ENCODE results near the gene HELZ2.
"Not testable (repeated sequence)": the region's sequence is repeated elsewhere in the genome, so short reads cannot be mapped to it uniquely, and the experiment has no call there.

Gene HELZ2

DNA sequence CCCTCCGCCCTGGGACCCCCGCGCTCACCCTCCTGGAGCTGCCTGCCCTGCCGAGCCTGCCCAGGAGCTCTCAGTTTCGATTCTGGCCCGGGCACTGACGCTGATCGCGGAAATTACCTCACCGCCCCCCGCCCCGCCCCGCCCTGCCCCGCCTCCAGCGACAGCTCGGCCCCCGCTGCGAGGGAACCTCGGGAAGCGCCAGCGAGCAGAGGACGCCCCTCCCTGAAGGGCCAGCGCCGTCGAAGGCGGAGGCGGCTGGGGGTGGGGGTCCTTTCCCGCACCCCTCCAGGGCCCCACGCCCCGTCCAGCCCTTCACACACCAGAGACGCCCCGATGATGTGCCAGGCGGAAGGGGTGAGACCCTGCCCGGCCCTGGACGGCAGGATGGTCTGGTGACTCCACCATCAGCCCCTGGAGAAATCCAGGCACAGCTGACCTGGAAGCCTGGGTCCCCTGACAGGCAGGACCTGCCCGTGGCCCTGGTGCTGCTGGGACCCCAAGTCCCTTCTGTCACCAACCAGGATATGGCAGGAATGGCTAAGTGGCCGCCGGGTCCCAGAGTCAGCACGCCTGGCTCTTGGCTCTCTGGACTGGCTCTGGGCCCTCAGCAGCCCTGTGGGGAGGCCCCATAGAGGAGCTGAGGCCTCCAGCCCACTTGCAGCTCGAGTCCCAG is at the start of gene HELZ2:
TSS of gene HELZ2 (minus strand) at position 84 of the 673 bp plus-strand sequence. CDS start 1,854 bp downstream, outside the sequence.
- peak; percentile 32 to 51 for DNase-seq (ENCODE audit: low read depth in 1 of 2, low spot score in 1 of 2)

DNA sequence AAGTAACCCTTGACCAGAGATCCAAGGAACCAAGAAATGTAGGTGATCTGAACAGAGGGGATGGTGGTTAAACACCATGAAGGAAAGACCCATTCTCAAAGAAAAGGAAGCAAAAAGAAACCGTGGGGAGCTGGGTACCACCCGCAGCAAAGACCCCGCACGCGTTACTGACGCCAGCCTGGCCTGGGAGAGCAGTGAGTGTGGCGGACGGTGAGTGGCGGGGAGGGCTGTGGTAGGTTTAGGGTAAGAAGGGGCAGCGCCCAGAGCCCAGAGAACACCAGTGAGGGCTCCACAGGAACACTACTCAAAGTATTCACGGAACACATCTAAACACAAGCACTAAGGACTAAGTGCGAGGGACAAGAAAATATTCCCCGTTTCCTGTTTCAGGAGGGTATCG is 48.7 kb upstream of the HELZ2 start:
- no peak for DNase-seq (ENCODE audit: low read depth in 1 of 2, low spot score in 1 of 2)

- DNase-seq (ENCODE audit: low read depth in 1 of 2, low spot score in 1 of 2) = no peak
Observed at GRCh38 chr20:63622096-63622495, 48.1 kb upstream of the HELZ2 start.

DNA sequence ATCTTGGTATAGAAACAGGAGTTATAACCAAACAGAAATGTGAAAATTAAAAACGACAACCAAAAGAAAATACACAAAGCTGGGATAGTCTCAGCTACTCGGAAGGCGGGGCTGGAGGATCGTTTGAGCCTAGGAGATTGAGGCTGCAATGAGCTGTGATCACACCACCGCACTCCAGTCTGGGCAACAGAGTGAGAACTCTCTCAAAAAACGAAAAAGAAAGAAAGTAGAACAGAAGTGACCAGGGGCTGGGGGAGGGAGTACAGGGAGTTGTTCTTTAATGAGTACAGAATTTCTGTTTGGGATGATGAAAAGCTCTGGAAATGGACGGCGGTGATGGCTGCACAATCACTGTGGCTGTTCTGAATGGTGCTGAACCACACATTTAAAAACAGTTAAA is 47.0 kb upstream of the HELZ2 start:
- no peak for DNase-seq (ENCODE audit: low read depth in 1 of 2, low spot score in 1 of 2)

DNA sequence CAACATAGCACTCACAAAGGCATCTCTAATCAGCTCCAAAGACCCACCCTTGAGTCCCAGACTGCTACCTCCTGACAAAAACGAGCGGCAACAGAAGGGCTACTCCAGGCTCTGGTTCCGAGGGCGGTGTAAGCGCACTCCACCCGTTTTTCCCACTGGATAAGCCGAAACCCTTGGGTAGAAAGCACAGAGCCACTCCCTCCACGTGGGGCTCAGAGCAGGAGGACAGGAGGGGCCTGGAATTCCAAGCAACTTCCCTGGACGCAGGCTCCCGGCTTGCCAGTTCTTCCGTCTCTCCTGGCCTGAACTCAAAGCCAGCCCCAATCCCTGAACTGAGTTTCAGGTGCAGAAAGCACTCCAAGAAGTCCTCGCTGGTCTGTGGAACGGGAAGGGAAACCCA is 45.5 kb upstream of the HELZ2 start:
- no peak for DNase-seq (ENCODE audit: low read depth in 1 of 2, low spot score in 1 of 2)

GRCh38 chr20:63619086-63619485 is 45.0 kb upstream of the HELZ2 start:
- no peak for DNase-seq (ENCODE audit: low read depth in 1 of 2, low spot score in 1 of 2)

DNA sequence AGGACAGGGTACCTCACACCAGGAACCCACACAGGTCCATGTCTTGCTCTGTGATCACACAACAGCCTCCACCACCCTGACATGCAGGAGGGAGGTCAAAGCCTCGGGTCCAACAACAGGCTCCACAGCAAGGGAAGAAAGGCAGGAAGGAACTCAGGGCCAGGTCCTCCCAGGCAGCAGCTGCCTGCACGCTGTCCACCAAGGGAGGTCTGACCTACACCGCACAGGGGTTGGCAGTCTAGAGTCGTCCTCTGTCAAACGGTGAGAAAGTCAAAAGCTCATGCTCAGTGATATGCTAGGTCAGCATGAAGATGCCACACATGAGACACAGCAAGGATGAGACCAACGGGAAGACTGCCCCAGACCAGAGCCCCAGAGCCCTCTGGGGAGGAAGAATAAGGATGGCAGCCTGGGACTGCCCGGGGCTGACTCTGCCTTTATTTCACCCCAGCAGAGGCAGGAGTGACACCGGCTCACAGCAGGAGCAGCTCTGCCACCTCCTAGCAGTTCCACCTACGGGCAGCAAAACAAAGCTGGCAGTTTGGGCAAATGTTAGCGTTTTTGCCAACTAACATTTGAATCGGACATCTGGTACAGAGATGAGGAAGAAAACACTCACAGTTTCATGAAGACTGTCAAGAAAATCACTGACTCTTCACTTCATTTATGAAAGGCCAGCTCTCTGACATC is 44.4 kb upstream of the HELZ2 start:
- no peak for DNase-seq (ENCODE audit: low read depth in 1 of 2, low spot score in 1 of 2)

DNA sequence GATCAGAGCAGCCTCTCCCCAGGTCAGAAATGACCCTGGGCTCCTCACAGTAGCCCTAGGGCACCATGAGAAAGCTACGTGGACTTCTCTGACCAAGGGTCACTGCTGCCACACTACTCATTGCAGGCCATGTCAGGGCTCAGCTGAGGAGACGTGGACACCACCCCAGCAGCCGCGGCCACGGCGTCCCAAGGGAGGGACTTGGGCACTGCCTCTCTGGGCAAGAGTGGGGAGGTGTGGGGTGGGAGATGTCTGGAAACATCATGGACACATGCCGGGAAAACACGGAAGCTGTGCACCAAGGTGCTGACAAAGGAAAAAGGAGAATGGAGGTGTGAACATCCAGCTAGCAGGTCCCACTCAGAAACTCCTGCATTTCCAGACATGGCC is 43.8 kb upstream of the HELZ2 start:
- no peak for DNase-seq (ENCODE audit: low read depth in 1 of 2, low spot score in 1 of 2)

- no peak for DNase-seq (ENCODE audit: low read depth in 1 of 2, low spot score in 1 of 2)
Observed at GRCh38 chr20:63617092-63617875, 43.2 kb upstream of the HELZ2 start.

GRCh38 chr20:63613863-63614594 is 40.0 kb upstream of the HELZ2 start:
- not testable (repeated sequence) for DNase-seq (ENCODE audit: low read depth in 1 of 2, low spot score in 1 of 2)

DNA sequence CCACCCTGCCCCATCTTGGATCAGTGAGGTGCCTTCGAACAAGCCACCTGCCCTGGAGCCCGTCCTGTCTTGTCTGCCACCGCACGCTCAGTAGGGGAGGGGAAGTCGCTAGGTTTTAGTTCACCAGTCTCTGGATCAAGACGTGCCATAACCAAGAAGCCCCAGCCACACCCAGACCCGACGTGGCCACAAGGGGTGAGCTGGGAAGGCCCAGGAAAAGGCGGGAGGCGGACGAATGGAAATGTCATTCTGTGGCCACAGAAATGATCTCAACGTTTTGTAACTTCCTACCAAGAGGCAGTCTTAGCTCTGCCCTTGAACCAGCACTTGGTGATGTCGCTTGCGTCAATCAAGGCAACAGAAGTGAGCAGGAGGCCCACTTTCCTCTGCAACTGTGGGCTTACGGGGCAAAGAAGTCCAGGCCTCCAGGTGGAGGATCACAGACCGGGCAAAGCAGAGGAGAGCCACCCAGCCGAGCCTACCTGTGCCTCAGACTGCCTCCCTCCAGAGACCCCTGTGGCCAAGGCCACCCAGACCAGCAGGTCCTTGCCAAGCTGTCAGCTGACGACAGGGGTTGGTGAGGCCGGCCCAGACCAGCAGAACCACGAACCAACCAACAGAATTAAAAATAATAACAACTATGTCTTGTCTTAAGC is 38.4 kb upstream of the HELZ2 start:
- no peak for DNase-seq (ENCODE audit: low read depth in 1 of 2, low spot score in 1 of 2)

- no peak for DNase-seq (ENCODE audit: low read depth in 1 of 2, low spot score in 1 of 2)
Observed at GRCh38 chr20:63611646-63612045, 37.6 kb upstream of the HELZ2 start.

- DNase-seq (ENCODE audit: low read depth in 1 of 2, low spot score in 1 of 2) = no peak
Observed at GRCh38 chr20:63610581-63611435, 36.8 kb upstream of the HELZ2 start.

- DNase-seq (ENCODE audit: low read depth in 1 of 2, low spot score in 1 of 2) = no peak
Observed at GRCh38 chr20:63606686-63607085, 32.6 kb upstream of the HELZ2 start.

DNA sequence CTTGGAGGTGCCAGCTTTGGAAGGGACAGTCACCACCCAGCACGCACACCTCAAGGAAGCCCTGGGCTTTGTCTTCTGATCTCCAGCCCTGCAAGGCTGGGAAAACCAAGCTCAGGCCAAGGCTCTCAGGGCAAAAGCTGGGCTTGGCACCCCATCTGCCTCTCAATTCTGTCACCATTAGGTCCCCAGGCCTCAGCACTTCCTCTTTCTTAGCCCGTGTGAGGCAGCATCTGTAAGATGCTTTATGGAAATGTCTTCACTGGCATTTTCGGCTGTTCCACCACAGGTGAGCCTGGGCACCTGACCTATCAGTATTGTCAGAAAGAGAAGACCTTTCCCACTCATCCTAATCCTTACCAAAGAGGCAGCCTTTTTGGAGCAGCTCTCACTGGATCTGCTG is 28.3 kb upstream of the HELZ2 start:
- DNase-seq (ENCODE audit: low read depth in 1 of 2, low spot score in 1 of 2) = no peak

GRCh38 chr20:63601679-63602078 is 27.6 kb upstream of the HELZ2 start:
- DNase-seq (ENCODE audit: low read depth in 1 of 2, low spot score in 1 of 2) = not testable (repeated sequence)

DNA sequence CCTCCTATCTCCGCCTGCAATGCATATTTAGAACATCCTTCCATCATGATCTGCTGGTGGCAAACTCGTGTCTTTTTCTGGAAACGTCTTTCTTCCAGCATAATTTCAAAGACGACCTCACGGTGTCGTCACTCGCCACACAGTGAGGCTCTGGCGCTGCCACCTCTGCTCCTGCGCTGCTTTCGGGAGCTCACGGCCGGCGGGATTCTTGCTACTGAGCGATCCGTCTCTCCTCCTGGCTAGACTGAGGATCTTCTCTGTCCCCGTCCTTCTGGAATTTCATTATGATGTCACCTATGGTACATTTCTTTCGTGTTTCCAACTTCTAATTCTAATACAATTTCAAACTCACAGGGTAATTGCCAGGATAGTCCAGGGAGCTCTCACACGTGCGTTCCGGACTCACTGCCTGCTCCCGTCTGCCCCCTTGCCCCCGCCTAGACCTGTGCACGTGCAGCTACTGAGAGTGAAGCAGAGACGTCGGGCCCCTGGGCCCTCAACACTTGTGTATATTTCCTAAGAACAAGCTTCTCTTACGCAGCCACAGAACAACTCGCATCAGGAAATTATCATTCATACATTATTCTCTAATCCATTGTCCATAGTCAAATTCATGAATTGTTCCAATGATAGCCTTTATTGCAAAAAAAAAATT is 25.5 kb upstream of the HELZ2 start:
- no peak for DNase-seq (ENCODE audit: low read depth in 1 of 2, low spot score in 1 of 2)

DNA sequence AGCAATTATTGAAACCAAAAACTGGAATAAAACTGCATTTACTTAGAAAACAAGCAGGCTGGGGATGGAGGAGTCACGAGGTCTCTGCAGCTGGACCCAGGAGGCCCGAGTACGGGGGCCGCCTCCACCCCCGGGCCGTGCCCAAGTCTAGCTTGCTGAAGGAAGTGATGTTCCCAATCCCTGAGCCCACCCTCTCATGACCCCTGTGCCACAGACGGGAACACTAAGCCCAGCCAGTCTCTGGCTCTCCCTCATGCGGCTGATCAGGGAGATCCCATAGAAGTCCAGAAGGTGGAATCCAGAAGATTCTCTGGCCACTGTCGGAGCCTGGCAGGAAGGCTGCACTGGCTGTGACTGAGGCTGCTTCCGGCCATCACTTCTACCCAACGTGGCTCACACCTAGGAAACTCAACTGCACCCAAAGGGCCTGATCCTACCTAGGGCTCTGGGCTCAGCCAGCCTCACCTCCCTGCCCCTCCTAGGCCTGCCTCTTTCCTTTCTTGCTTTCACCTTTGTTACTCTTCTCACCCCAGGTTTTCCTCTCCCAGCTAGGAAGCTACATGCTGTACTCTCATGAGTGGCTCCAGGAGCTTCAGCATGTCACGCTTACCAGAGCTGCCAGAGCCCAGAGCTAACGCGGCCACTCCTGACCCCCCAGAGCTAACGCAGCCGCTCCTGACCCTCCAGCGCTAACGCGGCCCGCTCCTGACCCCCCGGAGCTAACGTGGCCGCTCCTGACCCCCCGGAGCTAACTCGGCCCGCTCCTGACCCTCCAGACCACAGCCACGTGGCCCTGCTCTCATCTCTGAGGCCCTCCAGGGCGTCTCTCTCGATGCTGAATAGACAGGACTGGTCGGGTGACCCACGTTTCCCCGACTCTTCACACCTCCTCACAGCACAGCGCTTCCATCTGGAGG is 24.7 kb upstream of the HELZ2 start:
- no peak for DNase-seq (ENCODE audit: low read depth in 1 of 2, low spot score in 1 of 2)

Data from stimulated activated CD4-positive, alpha-beta T cell treated with anti-CD3 and anti-CD28 coated beads, Interleukin-15, amount 100 ng/mL, for 1 hour (primary cell).